HepG2 (cell line): ENCODE measurements around the gene EGR1. TPM values are rescaled to one million over a fixed set of nuclear protein-coding genes. Genes with fewer than 3 reads are reported as not detected.

ENCODE experiments used
- ARID5B ChIP-seq: IDR thresholded peaks from 2 replicates; pipeline ENCODE4 v1.4.0; 2020; ENCODE audit warnings: mild to moderate bottlenecking, missing genetic modification reagents
- CENPT ChIP-seq: sonication (generic); formaldehyde crosslinking; IDR thresholded peaks from 2 replicates; pipeline ENCODE4 v1.8.0; 2022; ENCODE audit warnings: low read depth, mild to moderate bottlenecking, moderate library complexity, missing genetic modification reagents
- DNMT3B ChIP-seq: conservative IDR thresholded peaks from 2 replicates; pipeline ENCODE4 v1.6.1; 2016; ENCODE audit warnings: missing biosample characterization, control low read depth
- ERF ChIP-seq: IDR thresholded peaks from 2 replicates; pipeline ENCODE4 v1.6.1; 2018; ENCODE audit warnings: missing biosample characterization, missing genetic modification reagents
- FOXO1 ChIP-seq: sonication (generic); formaldehyde crosslinking; IDR thresholded peaks from 2 replicates; pipeline ENCODE4 v1.4.0; 2020; ENCODE audit warnings: missing genetic modification reagents
- NCOA2 ChIP-seq: sonication (generic); formaldehyde crosslinking; IDR thresholded peaks from 2 replicates; pipeline ENCODE4 v1.8.0; 2022; ENCODE audit warnings: inconsistent platforms
- PHB2 ChIP-seq: fragments of 450-650 bp; IDR thresholded peaks from 2 replicates; pipeline ENCODE4 v1.6.1; 2018; ENCODE audit not compliant: partially characterized antibody
- RCOR2 ChIP-seq: IDR thresholded peaks from 2 replicates; pipeline ENCODE4 v1.6.1; 2016; ENCODE audit warnings: missing biosample characterization, missing genetic modification reagents
- SP2 ChIP-seq: sonication (generic); formaldehyde crosslinking; IDR thresholded peaks from 2 replicates; pipeline ENCODE4 v1.5.1; 2020; ENCODE audit warnings: mild to moderate bottlenecking, missing genetic modification reagents
- TEAD3 ChIP-seq: optimal IDR thresholded peaks from 2 replicates; pipeline ENCODE3; 2016; ENCODE audit warnings: borderline replicate concordance
- TFDP1 ChIP-seq: IDR thresholded peaks from 2 replicates; pipeline ENCODE4 v1.6.1; 2016; ENCODE audit warnings: missing compliant biosample characterization, missing genetic modification reagents, borderline replicate concordance
- USF2 ChIP-seq, 2 experiments: sonication (generic) in 1 of 2; formaldehyde crosslinking in 1 of 2; IDR thresholded peaks; 2 replicates each; pipeline versions ENCODE4 v1.5.1 to v1.6.1; 2011 to 2020; ENCODE audit warnings: borderline replicate concordance in 1 of 2, low read depth in 1 of 2, low read length in 1 of 2, mild to moderate bottlenecking in 1 of 2, missing genetic modification reagents in 1 of 2, moderate library complexity in 1 of 2
- ZC3H13 ChIP-seq: sonication (generic); formaldehyde crosslinking; IDR thresholded peaks from 2 replicates; pipeline ENCODE4 v1.8.1; 2023; ENCODE audit warnings: mild to moderate bottlenecking, missing genetic modification reagents, moderate library complexity
- ZNF124 ChIP-seq: sonication (generic); formaldehyde crosslinking; IDR thresholded peaks from 2 replicates; pipeline ENCODE4 v1.4.0; 2020; ENCODE audit warnings: missing genetic modification reagents
- ZNF224 ChIP-seq: sonication (generic); formaldehyde crosslinking; IDR thresholded peaks from 2 replicates; pipeline ENCODE4 v1.5.0; 2020; ENCODE audit warnings: mild to moderate bottlenecking, missing genetic modification reagents
- ZNF230 ChIP-seq: sonication (generic); formaldehyde crosslinking; IDR thresholded peaks from 2 replicates; pipeline ENCODE4 v1.4.0; 2020; ENCODE audit warnings: mild to moderate bottlenecking, missing genetic modification reagents
- ZNF572 ChIP-seq: sonication (generic); formaldehyde crosslinking; IDR thresholded peaks from 2 replicates; pipeline ENCODE4 v1.5.1; 2020; ENCODE audit warnings: mild to moderate bottlenecking, missing genetic modification reagents
- ZNF619 ChIP-seq: sonication (generic); formaldehyde crosslinking; IDR thresholded peaks from 2 replicates; pipeline ENCODE4 v1.4.0; 2020; ENCODE audit warnings: mild to moderate bottlenecking, missing genetic modification reagents
- ZSCAN21 ChIP-seq: sonication (generic); formaldehyde crosslinking; IDR thresholded peaks from 2 replicates; pipeline ENCODE4 v1.8.0; 2022; ENCODE audit warnings: mild to moderate bottlenecking, missing genetic modification reagents, moderate library complexity, borderline replicate concordance
- ZSCAN22 ChIP-seq: sonication (generic); formaldehyde crosslinking; IDR thresholded peaks from 2 replicates; pipeline ENCODE4 v1.4.0; 2020; ENCODE audit warnings: mild to moderate bottlenecking, missing genetic modification reagents
- polyA plus RNA-seq, 8 experiments: library from polyadenylated mRNA; depleted of rRNA in 3 of 8; stranded (reverse) in 7 of 8; unstranded in 1 of 8; fragments of >200 nt; fragmentation: Illumina TruSeq in 4 of 8; extraction: Trizol in 4 of 8; gene quantifications; 2 replicates each; pipeline versions ENCODE4 v1.2.1 to v1.2.3, GENCODE V29; 2011 to 2016; ENCODE audit warnings: low read depth in 4 of 8, missing spikeins in 1 of 8, mixed read lengths in 1 of 8; ENCODE audit not compliant: insufficient read depth in 1 of 8
- total RNA-seq, 5 experiments: library from RNA; depleted of rRNA; stranded (reverse); fragments of >200 nt; fragmentation: Illumina TruSeq; extraction: Trizol; gene quantifications; 2 replicates each; pipeline ENCODE4 v1.2.3, GENCODE V29; 2016; ENCODE audit warnings: low read depth in 1 of 5
- TF ChIP-seq, protein P1 (sequence below): sonication (generic); formaldehyde crosslinking; IDR thresholded peaks from 2 replicates; pipeline ENCODE4 v1.8.0; 2022; ENCODE audit warnings: mild to moderate bottlenecking, missing genetic modification reagents

Gene EGR1
- total and polyA plus RNA-seq, 2 of the 13 experiments (the other 11 are each of a cell fraction or from before 2014, with no cell fraction given) = 4.1 to 4.5 TPM

DNA sequence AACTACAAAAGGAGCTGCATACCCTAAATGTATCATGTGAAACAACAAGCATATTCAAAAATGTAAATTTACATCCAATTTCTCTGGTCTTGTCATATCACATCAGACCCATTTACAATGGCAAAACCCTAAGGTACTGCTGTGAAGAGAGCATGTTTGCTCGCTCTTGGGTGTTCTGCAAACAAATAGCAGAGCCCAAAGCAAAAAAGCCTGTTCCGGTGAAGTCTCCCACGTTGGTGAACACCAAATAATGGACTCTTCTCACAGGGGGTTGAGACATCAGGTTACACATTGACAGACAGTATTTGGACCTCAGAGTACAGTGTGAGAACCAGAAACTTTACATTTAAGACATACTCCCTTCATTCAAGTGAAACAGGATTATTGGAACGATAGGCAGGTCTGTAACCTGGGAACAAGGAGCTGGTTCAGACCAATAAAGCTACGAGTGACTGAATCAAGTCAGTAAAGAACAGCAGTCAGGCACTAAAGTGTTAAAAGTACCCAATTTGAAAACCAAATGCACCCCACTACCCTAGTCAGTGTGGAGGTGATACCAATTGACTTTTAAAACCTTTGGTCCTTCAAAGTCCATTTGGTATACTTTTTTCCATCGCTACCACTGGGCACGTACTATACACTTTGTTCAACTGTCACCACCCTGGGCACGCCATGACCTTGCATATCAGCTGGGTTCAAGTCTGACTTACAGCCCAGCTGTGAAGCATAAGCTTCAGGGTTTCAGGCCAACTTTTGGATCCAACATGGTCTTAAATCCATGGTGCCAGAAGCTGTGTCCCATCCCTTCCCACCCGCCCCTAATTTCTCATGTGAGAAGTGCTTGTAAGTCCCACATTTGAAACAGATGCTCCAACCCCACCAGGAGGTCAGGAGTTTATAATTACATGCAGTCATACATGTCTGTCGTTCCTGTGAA is 41.4 kb downstream of the EGR1 start (continued):
- TF ChIP-seq ARID5B (peak; percentile 66), SP2 (CRISPR knock-in tag) (no peak), ZSCAN21 (CRISPR knock-in tag) (peak; percentile 70; the same call in 1 of the 2 replicates), TFDP1 (CRISPR knock-in tag) (no peak), RCOR2 (CRISPR knock-in tag) (peak; percentile 79; the same call in 1 of the 2 replicates), TEAD3 (CRISPR knock-in tag) (peak; percentile 38), ZNF230 (CRISPR knock-in tag) (no peak), ZC3H13 (CRISPR knock-in tag) (no peak), ZSCAN22 (CRISPR knock-in tag) (no peak), CENPT (CRISPR knock-in tag) (no peak), ZNF619 (CRISPR knock-in tag) (no peak), USF2 (IDR thresholded peaks at IDR 0.05; ENCODE audit: low read depth, low read length) (no peak), USF2 (CRISPR knock-in tag; IDR thresholded peaks at IDR 0.05; ENCODE audit: borderline replicate concordance) (peak; percentile 25; the same call in 1 of the 2 replicates), FOXO1 (CRISPR knock-in tag) (no peak), NCOA2 (CRISPR knock-in tag) (peak; percentile 27; the same call in 1 of the 2 replicates), ERF (CRISPR knock-in tag) (peak; percentile 36; the same call in 1 of the 2 replicates), PHB2 (no peak), DNMT3B (CRISPR knock-in tag) (no peak), ZNF224 (CRISPR knock-in tag) (no peak), ZNF124 (no peak), ZNF572 (CRISPR knock-in tag) (no peak)
- TF ChIP-seq, protein P1, sequence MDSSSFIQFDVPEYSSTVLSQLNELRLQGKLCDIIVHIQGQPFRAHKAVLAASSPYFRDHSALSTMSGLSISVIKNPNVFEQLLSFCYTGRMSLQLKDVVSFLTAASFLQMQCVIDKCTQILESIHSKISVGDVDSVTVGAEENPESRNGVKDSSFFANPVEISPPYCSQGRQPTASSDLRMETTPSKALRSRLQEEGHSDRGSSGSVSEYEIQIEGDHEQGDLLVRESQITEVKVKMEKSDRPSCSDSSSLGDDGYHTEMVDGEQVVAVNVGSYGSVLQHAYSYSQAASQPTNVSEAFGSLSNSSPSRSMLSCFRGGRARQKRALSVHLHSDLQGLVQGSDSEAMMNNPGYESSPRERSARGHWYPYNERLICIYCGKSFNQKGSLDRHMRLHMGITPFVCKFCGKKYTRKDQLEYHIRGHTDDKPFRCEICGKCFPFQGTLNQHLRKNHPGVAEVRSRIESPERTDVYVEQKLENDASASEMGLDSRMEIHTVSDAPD (CRISPR knock-in tag) = peak; percentile 84; the same call in 1 of the 2 replicates
